Spleen (tissue), 7 donors: ENCODE data around the gene CNTNAP5.

Experiments used
- CTCF ChIP-seq, 11 experiments: fragments of 200-600 bp in 7 of 11; fragments of 450-650 bp in 4 of 11; sonication (generic) in 4 of 11; IDR thresholded peaks in 8 of 11; conservative IDR thresholded peaks in 3 of 11; 1 replicate in 7 of 11; 2 replicates in 4 of 11; pipeline versions ENCODE4 v1.4.0 to v1.8.0; 2016 to 2021; ENCODE audit warnings: antibody characterized with exemption in 11 of 11, inconsistent platforms in 4 of 11, mild to moderate bottlenecking in 1 of 11
- POLR2A ChIP-seq, 3 donors: fragments of 450-650 bp; IDR thresholded peaks; one replicate each; pipeline ENCODE4 v1.5.1; 2017; ENCODE audit warnings: antibody characterized with exemption in 3 of 3, mild to moderate bottlenecking in 1 of 3
- donor health status: DM: no; HTN: no; CAD: no; lungs with moderate emphysema.
- donor health status: DM: no; HTN: no; CAD: no.
- donor health status: DM: no; HTN: no; CAD: no.

- TF ChIP-seq CTCF (IDR thresholded peaks at IDR 0.05 in 8 of 11, conservative IDR thresholded peaks at IDR 0.05 in 3 of 11) (no peak), POLR2A (IDR thresholded peaks at IDR 0.05) (no peak)
These were observed 421 bp upstream of the CNTNAP5 start for GRCh38 chr2:124024561-124025170.
